GM12801 (cell line): ENCODE data around the gene CACNB2.

ENCODE experiments used
- CTCF ChIP-seq: IDR thresholded peaks from one replicate; pipeline ENCODE4 v1.5.1; 2011; ENCODE audit warnings: control low read depth; ENCODE audit not compliant: insufficient read length; ENCODE audit errors: extremely low read depth

CACNB2 gene

GRCh38 chr10:18545621-18546305 lies 405.5 kb downstream of the CACNB2 start:
- TF ChIP-seq CTCF, result no peak

DNA sequence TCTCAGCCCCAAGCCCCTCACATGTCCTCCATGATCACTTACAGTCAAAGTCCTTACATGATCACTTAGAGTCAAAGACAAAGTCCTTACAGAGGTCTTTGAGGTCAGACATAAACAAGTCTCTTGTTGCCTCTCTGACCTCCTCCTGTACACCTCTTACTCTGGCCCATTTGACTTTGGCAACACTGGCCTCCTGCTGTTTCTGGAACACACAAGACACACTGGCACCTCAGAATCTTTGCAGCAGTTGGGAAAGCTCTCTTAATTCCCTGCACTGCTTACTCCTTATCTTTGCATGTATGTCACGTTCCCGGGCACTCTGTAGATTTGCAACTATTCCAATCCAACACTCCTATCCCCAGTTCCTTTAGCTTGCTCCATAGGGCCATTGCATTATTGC lies 408.9 kb downstream of the CACNB2 start:
- no peak for TF ChIP-seq CTCF

GRCh38 chr10:18551473-18551872 lies 411.2 kb downstream of the CACNB2 start:
- no peak for TF ChIP-seq CTCF

- TF ChIP-seq CTCF, result no peak
These were observed 414.3 kb downstream of the CACNB2 start for GRCh38 chr10:18554479-18554878.

GRCh38 chr10:18556522-18557147 lies 416.4 kb downstream of the CACNB2 start:
- no peak for TF ChIP-seq CTCF

GRCh38 chr10:18557960-18558359 lies 417.7 kb downstream of the CACNB2 start:
- TF ChIP-seq CTCF, result no peak

- TF ChIP-seq CTCF, result no peak
These were observed 421.8 kb downstream of the CACNB2 start for GRCh38 chr10:18561861-18562551.
